Liver (tissue), 9 donors: ENCODE data around the gene SIPA1L3. TPM values are rescaled to one million over a fixed set of nuclear protein-coding genes. Genes with fewer than 3 reads are reported as not detected.

Experiments used
- DNase-seq: peaks from one replicate; pipeline ENCODE4 v3.0.0-alpha.2; 2017; ENCODE audit warnings: low spot score
- H3K27ac ChIP-seq, 2 donors: one replicate each; pipeline ENCODE4 v1.7.0; 2013; ENCODE audit warnings: inconsistent platforms in 2 of 2, low read length in 2 of 2, control low read depth in 1 of 2, low read depth in 1 of 2, mild to moderate bottlenecking in 1 of 2
- H3K27me3 ChIP-seq, 4 donors: one replicate each; pipeline versions ENCODE4 v1.6.1 to v1.7.0; 2013; ENCODE audit warnings: low read length in 3 of 4, inconsistent platforms in 1 of 4, mild to moderate bottlenecking in 1 of 4, moderate library complexity in 1 of 4; ENCODE audit not compliant: control insufficient read depth in 4 of 4, insufficient read depth in 4 of 4
- H3K36me3 ChIP-seq, 4 donors: one replicate each; pipeline versions ENCODE4 v1.6.1 to v1.7.0; 2013; ENCODE audit warnings: low read length in 3 of 4, mild to moderate bottlenecking in 3 of 4, low read depth in 1 of 4, moderate library complexity in 1 of 4; ENCODE audit not compliant: control insufficient read depth in 4 of 4, insufficient read depth in 3 of 4
- H3K4me1 ChIP-seq, 4 donors: one replicate each; pipeline versions ENCODE4 v1.6.1 to v1.7.0; 2013; ENCODE audit warnings: low read length in 3 of 4, mild to moderate bottlenecking in 3 of 4, moderate library complexity in 1 of 4; ENCODE audit not compliant: control insufficient read depth in 4 of 4, insufficient read depth in 4 of 4
- H3K4me3 ChIP-seq, 3 donors: one replicate each; pipeline versions ENCODE4 v1.6.1 to v1.7.0; 2013; ENCODE audit warnings: low read length in 3 of 3, control low read depth in 1 of 3, low read depth in 1 of 3, mild to moderate bottlenecking in 1 of 3
- H3K9ac ChIP-seq, 2 donors: one replicate each; pipeline ENCODE4 v1.7.0; 2013; ENCODE audit warnings: low read length in 2 of 2, mild to moderate bottlenecking in 2 of 2, moderate library complexity in 2 of 2, control low read depth in 1 of 2, low read depth in 1 of 2
- H3K9me3 ChIP-seq, 4 donors: one replicate each; pipeline versions ENCODE4 v1.6.1 to v1.7.0; 2013; ENCODE audit warnings: low read length in 3 of 4; ENCODE audit not compliant: control insufficient read depth in 4 of 4
- ATF3 ChIP-seq: IDR thresholded peaks from 2 replicates; pipeline ENCODE4 v1.6.1; 2016; ENCODE audit warnings: antibody characterized with exemption
- CTCF ChIP-seq: fragments of 150-350 bp; IDR thresholded peaks from 2 replicates; pipeline ENCODE4 v1.5.1; 2017; ENCODE audit warnings: improper control_type of control experiment, low read depth, low read length; ENCODE audit not compliant: missing input control
- EGR1 ChIP-seq, 2 donors: IDR thresholded peaks; 2 replicates each; pipeline ENCODE4 v1.6.1; 2016 to 2018; ENCODE audit warnings: antibody characterized with exemption in 2 of 2, low read depth in 2 of 2
- FOXA1 ChIP-seq: IDR thresholded peaks from 2 replicates; pipeline ENCODE4 v1.6.1; 2016; ENCODE audit warnings: antibody characterized with exemption
- FOXA2 ChIP-seq: IDR thresholded peaks from 2 replicates; pipeline ENCODE4 v1.6.1; 2016; ENCODE audit warnings: antibody characterized with exemption
- GABPA ChIP-seq, 2 donors: IDR thresholded peaks in 1 of 2; conservative IDR thresholded peaks in 1 of 2; 2 replicates each; pipeline ENCODE4 v1.6.1; 2016; ENCODE audit warnings: antibody characterized with exemption in 2 of 2, mild to moderate bottlenecking in 1 of 2, moderate library complexity in 1 of 2
- HNF4A ChIP-seq, 2 donors: conservative IDR thresholded peaks; 2 replicates each; pipeline ENCODE4 v1.6.1; 2016; ENCODE audit warnings: antibody characterized with exemption in 2 of 2, mild to moderate bottlenecking in 2 of 2
- HNF4G ChIP-seq: IDR thresholded peaks from 2 replicates; pipeline ENCODE4 v1.6.1; 2016; ENCODE audit warnings: antibody characterized with exemption
- JUND ChIP-seq, 2 donors: IDR thresholded peaks; 2 replicates each; pipeline ENCODE4 v1.6.1; 2016; ENCODE audit warnings: antibody characterized with exemption in 2 of 2
- MAX ChIP-seq: IDR thresholded peaks from 2 replicates; pipeline ENCODE4 v1.6.1; 2016; ENCODE audit warnings: antibody characterized with exemption
- NR2F2 ChIP-seq: IDR thresholded peaks from 2 replicates; pipeline ENCODE4 v1.6.1; 2016; ENCODE audit warnings: antibody characterized with exemption
- RAD21 ChIP-seq, 2 donors: IDR thresholded peaks; 2 replicates each; pipeline ENCODE4 v1.6.1; 2016; ENCODE audit warnings: antibody characterized with exemption in 2 of 2, mild to moderate bottlenecking in 2 of 2
- REST ChIP-seq: IDR thresholded peaks from 2 replicates; pipeline ENCODE4 v1.6.1; 2016; ENCODE audit warnings: antibody characterized with exemption, mild to moderate bottlenecking
- RXRA ChIP-seq, 2 donors: IDR thresholded peaks; 2 replicates each; pipeline ENCODE4 v1.6.1; 2017 to 2018; ENCODE audit warnings: antibody characterized with exemption in 2 of 2, mild to moderate bottlenecking in 1 of 2
- SP1 ChIP-seq: IDR thresholded peaks from 2 replicates; pipeline ENCODE4 v1.6.1; 2018; ENCODE audit warnings: antibody characterized with exemption, mild to moderate bottlenecking
- TAF1 ChIP-seq: conservative IDR thresholded peaks from 2 replicates; pipeline ENCODE4 v1.6.1; 2016; ENCODE audit warnings: antibody characterized with exemption, mild to moderate bottlenecking
- YY1 ChIP-seq: IDR thresholded peaks from 2 replicates; pipeline ENCODE4 v1.6.1; 2016; ENCODE audit warnings: antibody characterized with exemption, mild to moderate bottlenecking
- ZBTB33 ChIP-seq: IDR thresholded peaks from 2 replicates; pipeline ENCODE4 v1.6.1; 2016; ENCODE audit warnings: antibody characterized with exemption
- WGBS: extraction: QIAGEN DNeasy Blood & Tissue Kit; methylation state at CpG from one replicate; pipeline ENCODE4 v1.1.7; 2013; 5-methylcytosine and 5-hydroxymethylcytosine counted together
- polyA plus RNA-seq, 2 donors: library from polyadenylated mRNA; stranded (reverse) in 1 of 2; unstranded in 1 of 2; fragments of 200-250 nt in 1 of 2; fragments of >200 nt in 1 of 2; fragmentation: Nextera tagmentation in 1 of 2; extraction: Ambion mirVana in 1 of 2; gene quantifications; one replicate each; pipeline versions ENCODE4 v1.2.1 to v1.2.3, GENCODE V29; 2013 to 2015
- total RNA-seq, 2 donors: library from RNA; depleted of rRNA; stranded (reverse); fragments of >200 nt; gene quantifications; one replicate each; pipeline ENCODE4 v1.2.3, GENCODE V29; 2014
- donor health status: healthy.
- donor health status: healthy.
- donor health status: healthy.
- donor health status: healthy.
- donor health status: healthy.

Gene SIPA1L3
- total and polyA plus RNA-seq, 4 donors, result 2.4 to 10.0 (median 4.4) TPM

- no peak overlapping the region for H3K27ac ChIP-seq
- 61% methylated on average over 5 of the region's 5 CpGs for WGBS
- TF ChIP-seq SP1 (no peak), JUND (IDR thresholded peaks at IDR 0.05) (no peak), EGR1 (IDR thresholded peaks at IDR 0.05; ENCODE audit: low read depth in 2 of 2) (no peak), TAF1 (no peak), RAD21 (IDR thresholded peaks at IDR 0.05) (no peak), MAX (no peak), NR2F2 (no peak), CTCF (no peak), FOXA1 (no peak), RXRA (IDR thresholded peaks at IDR 0.05) (no peak), GABPA (IDR thresholded peaks at IDR 0.05 in 1 of 2, conservative IDR thresholded peaks at IDR 0.05 in 1 of 2) (no peak)
- no peak overlapping the region for H3K9ac ChIP-seq
- H3K36me3 ChIP-seq, result no peaks in the 10 kb centered on the region
- no peak overlapping the region for H3K4me3 ChIP-seq
- no peaks in the 10 kb centered on the region for H3K9me3 ChIP-seq
- peaks cover 8 to 37% (median 31%) of the 10 kb centered on the region in 4 donors for H3K4me1 ChIP-seq
- DNase-seq, result no peak
- H3K27me3 ChIP-seq, result no peaks in the 10 kb centered on the region
These were observed 21.7 kb downstream of the SIPA1L3 start for GRCh38 chr19:37928527-37929286.

GRCh38 chr19:37929355-37929923 is 22.4 kb downstream of the SIPA1L3 start:
- no peaks in the 10 kb centered on the region for H3K27me3 ChIP-seq
- peaks cover 10 to 45% (median 38%) of the 10 kb centered on the region in 4 donors for H3K4me1 ChIP-seq
- H3K27ac ChIP-seq, result no peak overlapping the region
- H3K9ac ChIP-seq, result no peak overlapping the region
- no peak for DNase-seq
- H3K36me3 ChIP-seq, result no peaks in the 10 kb centered on the region
- H3K4me3 ChIP-seq, result no peak overlapping the region
- TF ChIP-seq FOXA2 (no peak), HNF4G (no peak), TAF1 (no peak), MAX (no peak), NR2F2 (no peak), RAD21 (IDR thresholded peaks at IDR 0.05) (no peak), REST (no peak), FOXA1 (no peak), SP1 (no peak), RXRA (IDR thresholded peaks at IDR 0.05) (no peak), GABPA (IDR thresholded peaks at IDR 0.05 in 1 of 2, conservative IDR thresholded peaks at IDR 0.05 in 1 of 2) (no peak), ATF3 (no peak), ZBTB33 (no peak), YY1 (no peak), JUND (IDR thresholded peaks at IDR 0.05) (no peak), CTCF (no peak), HNF4A (conservative IDR thresholded peaks at IDR 0.05) (no peak), EGR1 (IDR thresholded peaks at IDR 0.05; ENCODE audit: low read depth in 2 of 2) (no peak)
- H3K9me3 ChIP-seq, result no peaks in the 10 kb centered on the region
- 86% methylated on average over 4 of the region's 4 CpGs for WGBS
